Left ventricle myocardium superior (tissue), 1 donor: ENCODE data around the gene TSPEAR. TPM values are rescaled to one million over a fixed set of nuclear protein-coding genes. Genes with fewer than 3 reads are reported as not detected.

Source experiments
- total RNA-seq: library from RNA; stranded (reverse); fragmentation: NEBNext Ultra II Directional; extraction: Animal tissue kit (Norgen Biotek cat#: 25700); gene quantifications from one replicate; pipeline ENCODE4 v1.2.1, GENCODE V29; 2021
- donor health status: DM: no; HTN: yes; CAD: no; lungs with severe emphysema.

Gene TSPEAR
- total RNA-seq, 1 donor from 2014 or later: 2.7 TPM

Other genes starting within 250 kb of the TSPEAR start
- gene KRTAP10-1, start 171.4 kb downstream of the TSPEAR start, total RNA-seq: not detected
- gene KRTAP10-2, start 160.1 kb downstream of the TSPEAR start, total RNA-seq: not detected
- not detected for gene KRTAP10-3, start 152.8 kb downstream of the TSPEAR start, total RNA-seq
- gene KRTAP10-4, start 137.8 kb downstream of the TSPEAR start, total RNA-seq: not detected
- gene KRTAP10-5, start 131.0 kb downstream of the TSPEAR start, total RNA-seq: not detected
- gene KRTAP10-6, start 119.1 kb downstream of the TSPEAR start, total RNA-seq: not detected
- not detected for gene KRTAP10-7, start 111.0 kb downstream of the TSPEAR start, total RNA-seq
- not detected for gene KRTAP10-8, start 99.5 kb downstream of the TSPEAR start, total RNA-seq
- gene KRTAP10-9, start 84.5 kb downstream of the TSPEAR start, total RNA-seq: not detected
- not detected for gene KRTAP10-10, start 74.2 kb downstream of the TSPEAR start, total RNA-seq
- gene KRTAP10-11, start 65.2 kb downstream of the TSPEAR start, total RNA-seq: not detected
- gene KRTAP12-4, start 56.9 kb downstream of the TSPEAR start, total RNA-seq: not detected
- not detected for gene KRTAP12-3, start 53.6 kb downstream of the TSPEAR start, total RNA-seq
- gene KRTAP12-2, start 44.6 kb downstream of the TSPEAR start, total RNA-seq: not detected
- not detected for gene KRTAP12-1, start 29.4 kb downstream of the TSPEAR start, total RNA-seq
- not detected for gene KRTAP10-12, start 14.4 kb downstream of the TSPEAR start, total RNA-seq
- 70.0 TPM for gene UBE2G2, start 90.2 kb upstream of the TSPEAR start, total RNA-seq
- gene SUMO3, start 106.5 kb upstream of the TSPEAR start, total RNA-seq: 72.2 TPM
- gene PTTG1IP, start 162.1 kb upstream of the TSPEAR start, total RNA-seq: 143 TPM
- gene ITGB2, start 209.3 kb upstream of the TSPEAR start, total RNA-seq: 26.5 TPM
- gene SLX9, start 228.5 kb upstream of the TSPEAR start, total RNA-seq: 69.9 TPM